ENCODE measurements around the gene CARNS1.

Gene CARNS1, protein sequence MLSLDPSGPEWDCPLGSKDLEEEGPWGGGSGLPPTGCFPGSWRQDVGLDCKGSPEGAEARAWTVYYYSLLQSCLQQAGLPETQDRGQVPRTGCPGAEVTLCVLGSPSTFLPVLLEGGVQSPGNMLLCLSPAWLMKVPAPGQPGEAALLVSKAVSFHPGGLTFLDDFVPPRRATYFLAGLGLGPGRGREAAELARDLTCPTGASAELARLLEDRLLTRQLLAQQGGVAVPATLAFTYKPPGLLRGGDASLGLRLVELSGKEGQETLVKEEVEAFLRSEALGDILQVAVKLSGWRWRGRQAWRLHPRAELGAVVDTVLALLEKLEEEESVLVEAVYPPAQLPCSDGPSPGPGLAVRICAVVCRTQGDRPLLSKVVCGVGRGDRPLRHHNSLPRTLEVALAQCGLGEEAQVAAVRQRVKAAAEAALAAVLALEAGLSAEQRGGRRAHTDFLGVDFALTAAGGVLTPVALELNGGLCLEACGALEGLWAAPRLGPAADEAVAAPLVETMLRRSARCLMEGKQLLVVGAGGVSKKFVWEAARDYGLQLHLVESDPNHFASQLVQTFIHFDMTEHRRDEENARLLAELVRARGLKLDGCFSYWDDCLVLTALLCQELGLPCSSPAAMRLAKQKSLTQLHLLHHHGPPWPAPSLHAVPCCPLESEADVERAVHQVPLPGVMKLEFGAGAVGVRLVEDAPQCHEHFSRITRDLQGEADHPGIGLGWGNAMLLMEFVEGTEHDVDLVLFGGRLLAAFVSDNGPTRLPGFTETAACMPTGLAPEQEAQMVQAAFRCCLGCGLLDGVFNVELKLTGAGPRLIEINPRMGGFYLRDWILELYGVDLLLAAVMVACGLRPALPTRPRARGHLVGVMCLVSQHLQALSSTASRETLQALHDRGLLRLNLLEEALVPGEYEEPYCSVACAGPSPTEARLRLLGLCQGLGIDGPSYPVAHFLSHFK

GRCh38 chr11:67415501-67416304 is at the start of gene CARNS1:
Gene CARNS1 (plus strand): TSS chr11:67415678. CDS start chr11:67416200, 522 bp downstream.
- DNase-seq (ENCODE audit: low read depth in 2 of 2), result no peak

DNA sequence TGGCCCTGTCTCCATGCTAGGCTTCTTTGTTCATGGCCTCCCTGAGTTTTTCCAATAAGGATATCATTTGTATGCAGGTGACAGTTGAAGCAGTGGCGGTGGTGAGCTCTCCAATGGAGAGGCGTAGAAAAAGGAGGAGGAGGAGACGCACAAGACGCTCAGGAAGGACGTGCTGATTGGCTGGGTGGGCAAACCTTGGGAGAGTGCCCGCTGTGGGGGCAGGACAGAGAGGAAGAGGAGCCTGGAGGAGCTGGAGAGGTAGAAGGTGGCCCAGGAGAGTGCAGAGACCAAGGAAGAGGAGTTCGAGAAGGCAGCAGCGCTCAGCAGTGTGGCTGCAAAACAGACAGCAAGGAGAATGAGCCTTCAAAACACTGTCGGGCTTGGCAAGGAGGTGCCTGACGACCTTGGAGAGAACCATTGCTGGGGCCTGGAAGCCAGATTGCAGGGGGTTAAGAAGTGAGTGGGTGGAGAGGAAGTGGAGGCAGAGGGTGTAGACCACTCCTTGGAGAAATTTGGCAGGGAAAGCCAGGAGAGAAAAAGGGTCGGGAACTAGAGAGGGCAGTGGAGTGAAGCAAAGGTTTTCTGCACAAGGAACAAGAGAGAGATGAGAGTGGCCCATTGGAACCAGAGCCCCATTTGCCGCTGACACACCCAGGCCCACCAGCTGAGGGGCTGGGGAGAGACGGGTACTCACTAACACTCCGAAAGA is 49.6 kb upstream of the CARNS1 start:
- DNase-seq (ENCODE audit: low read depth in 2 of 2), result no peak

GRCh38 chr11:67366546-67366945 is 48.9 kb upstream of the CARNS1 start:
- no peak for DNase-seq (ENCODE audit: low read depth in 2 of 2)

GRCh38 chr11:67366961-67367760 is 48.3 kb upstream of the CARNS1 start:
- DNase-seq (ENCODE audit: low read depth in 2 of 2), result no peak

GRCh38 chr11:67367761-67368227 is 47.7 kb upstream of the CARNS1 start:
- no peak for DNase-seq (ENCODE audit: low read depth in 2 of 2)

GRCh38 chr11:67368621-67369020 is 46.9 kb upstream of the CARNS1 start:
- no peak for DNase-seq (ENCODE audit: low read depth in 2 of 2)

DNA sequence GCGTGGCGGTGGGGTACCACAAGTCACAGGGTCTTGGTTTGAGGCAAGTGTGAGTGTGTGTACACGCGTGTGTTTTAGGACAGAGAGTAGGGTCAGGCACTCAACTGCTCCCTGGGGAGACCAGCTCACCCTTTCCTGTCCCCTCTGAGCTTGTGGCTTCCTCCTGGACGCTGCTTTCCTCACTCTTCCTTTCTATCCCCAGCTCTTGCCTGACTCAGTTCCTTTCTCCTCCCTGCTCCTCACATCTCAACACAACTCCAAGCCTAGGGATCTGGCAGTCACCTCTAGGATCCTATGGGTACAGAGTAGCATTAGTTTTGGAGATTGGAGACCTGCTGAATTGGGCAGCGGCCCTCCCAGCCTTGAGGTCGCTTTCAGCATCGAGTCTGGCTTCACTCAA is 46.2 kb upstream of the CARNS1 start:
- DNase-seq (ENCODE audit: low read depth in 2 of 2), result no peak

GRCh38 chr11:67369801-67370284 is 45.6 kb upstream of the CARNS1 start:
- DNase-seq (ENCODE audit: low read depth in 2 of 2), result no peak

- DNase-seq (ENCODE audit: low read depth in 2 of 2), result no peak
Measured at GRCh38 chr11:67370351-67371076, 45.0 kb upstream of the CARNS1 start.

GRCh38 chr11:67371189-67371910 is 44.1 kb upstream of the CARNS1 start:
- no peak for DNase-seq (ENCODE audit: low read depth in 2 of 2)

DNA sequence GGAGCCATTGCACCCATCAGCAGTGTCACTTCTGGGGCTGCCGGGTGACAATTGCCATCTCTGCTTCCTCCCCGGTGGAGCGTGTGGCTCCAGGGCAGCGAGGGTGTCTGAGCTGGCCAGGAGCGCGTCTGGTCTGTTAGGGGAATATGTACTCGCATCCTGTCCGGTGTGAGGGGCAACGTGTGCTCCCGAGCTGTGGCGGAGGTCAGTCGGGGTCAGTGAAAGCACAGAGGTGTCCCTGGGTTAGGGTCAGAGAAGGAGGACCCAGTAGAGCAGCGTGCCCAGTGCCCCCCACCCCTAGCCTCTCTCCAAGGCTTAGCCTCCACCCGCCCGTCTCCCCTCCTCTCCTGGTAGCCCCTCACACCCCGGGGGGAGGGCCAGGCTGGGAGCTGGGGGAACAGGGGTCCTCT is 43.6 kb upstream of the CARNS1 start:
- no peak for DNase-seq (ENCODE audit: low read depth in 2 of 2)

- no peak for DNase-seq (ENCODE audit: low read depth in 2 of 2)
Measured at GRCh38 chr11:67372321-67372992, 43.0 kb upstream of the CARNS1 start.

DNA sequence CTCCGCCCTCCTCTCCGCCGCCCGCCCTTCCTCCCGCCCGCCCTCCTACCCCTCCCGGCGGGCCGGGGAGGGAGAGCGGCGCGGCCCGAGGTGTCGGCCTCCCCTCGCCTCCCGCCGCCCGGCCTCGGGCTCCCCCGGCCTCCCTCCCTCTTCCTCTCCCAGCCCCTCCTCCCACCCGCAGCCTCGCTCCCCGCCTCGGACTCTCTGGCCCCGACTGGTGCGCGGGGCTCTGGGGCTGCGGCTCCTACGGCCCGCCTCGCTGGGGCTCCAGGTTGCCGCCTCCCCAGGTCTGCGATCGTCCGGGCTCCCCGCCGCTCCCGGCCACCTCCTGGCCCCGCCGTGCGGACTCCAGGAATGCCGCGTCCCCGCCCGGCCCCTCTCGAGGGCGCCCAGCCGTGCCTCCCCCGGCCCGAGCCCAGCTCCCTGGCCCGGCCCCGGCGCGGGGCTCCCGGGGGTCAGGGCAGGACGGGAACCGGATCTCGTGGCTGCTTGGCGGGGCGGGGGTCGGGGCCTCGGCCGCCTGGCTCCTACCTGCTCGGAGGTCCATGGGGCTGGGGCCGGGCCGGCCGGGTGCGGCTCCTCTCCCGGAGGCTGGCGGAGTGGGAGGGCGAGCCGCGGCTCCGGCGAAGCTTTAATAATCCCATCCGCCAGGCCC is 42.4 kb upstream of the CARNS1 start, which contains the start of gene CLCF1:
TSS of gene CLCF1 (minus strand) at position 606 of the 655 bp plus-strand sequence. CDS start at position 547, 59 bp downstream.
- no peak for DNase-seq (ENCODE audit: low read depth in 2 of 2)

- DNase-seq (ENCODE audit: low read depth in 2 of 2), result peak in 1 of 2 donors; percentile 37
Measured at GRCh38 chr11:67373648-67374570, 41.6 kb upstream of the CARNS1 start.

DNA sequence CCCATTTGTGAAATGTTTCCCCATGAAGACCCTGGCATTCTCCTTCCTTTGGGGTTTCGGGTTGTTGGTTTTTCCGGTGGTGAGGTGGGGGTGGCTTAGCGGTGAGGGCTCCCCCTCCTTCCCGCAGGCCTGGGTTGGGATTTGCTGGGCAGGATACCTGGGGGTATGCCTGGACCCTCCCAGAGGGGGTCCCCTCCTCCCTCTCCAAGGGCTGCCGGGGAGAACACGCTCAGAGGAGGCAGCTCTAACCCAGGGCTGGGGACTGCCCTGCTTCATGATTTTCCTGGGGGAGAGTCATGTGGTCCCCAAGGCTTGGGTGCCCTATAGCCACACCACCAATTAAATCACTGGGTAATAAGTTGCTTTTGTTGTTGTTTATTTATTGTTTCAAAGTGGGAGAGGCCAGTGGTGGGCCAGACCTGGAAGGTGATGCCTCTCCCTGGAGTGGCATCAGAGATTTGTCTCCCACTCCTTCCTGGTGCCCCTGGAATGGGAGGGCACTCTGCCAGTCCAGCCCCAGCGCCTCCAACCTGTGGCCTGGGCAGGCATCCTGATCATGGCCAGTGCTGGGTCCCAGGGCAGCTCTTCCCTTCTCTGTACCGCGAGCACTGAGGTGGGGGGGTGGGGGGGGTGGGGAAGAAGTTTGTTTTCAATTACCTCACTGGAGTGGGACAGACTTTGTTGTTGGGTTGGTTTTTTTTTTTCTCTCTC is 40.8 kb upstream of the CARNS1 start:
- no peak for DNase-seq (ENCODE audit: low read depth in 2 of 2)

Measured in activated CD4-positive, alpha-beta T cell treated with anti-CD3 and anti-CD28 coated beads for 24 hours (primary cell).